Panc1 (cell line): ENCODE measurements around the gene UBAC2. TPM values are rescaled to one million over a fixed set of nuclear protein-coding genes. Genes with fewer than 3 reads are reported as not detected.

Experiments
- ATAC-seq: fragments of 200-7000 bp; cut with Tn5 transposase; 2 replicates; pipeline ENCODE4 v1.9.1; 2020; ENCODE audit warnings: mild to moderate bottlenecking, moderate library complexity
- BruUV-seq: library from RNA; stranded (reverse); fragments of 400-500 nt; replicated peaks from 2 replicates; lab custom pipeline; 2021; lab: Mats Ljungman, UMichigan
- CTCF ChIA-PET: fragments of 300-600 bp; sonication (Branson Sonifier 250); formaldehyde crosslinking; loops from one replicate; lab custom pipeline; 2022; ENCODE audit warnings: antibody characterized with exemption; lab: Charles Lee
- POLR2A ChIA-PET: fragments of 300-600 bp; sonication (Branson Sonifier 250); formaldehyde crosslinking; loops from one replicate; lab custom pipeline; 2022; ENCODE audit warnings: antibody characterized with exemption; lab: Charles Lee
- DNase-seq: peaks from one replicate; pipeline ENCODE4 v3.0.0-alpha.2; 2010; ENCODE audit warnings: low read depth, low spot score
- H3K27ac ChIP-seq: 2 replicates; pipeline ENCODE4 v1.5.1; 2011; ENCODE audit warnings: mild to moderate bottlenecking, low read length, inconsistent platforms
- H3K27me3 ChIP-seq: fragments of 200-500 bp; sonication (Bioruptor generic); 2 replicates; pipeline ENCODE4 v1.6.0; 2014; ENCODE audit warnings: low read length, inconsistent platforms; ENCODE audit not compliant: control insufficient read depth, insufficient read depth
- H3K36me3 ChIP-seq: fragments of 200-500 bp; sonication (Bioruptor generic); 2 replicates; pipeline ENCODE4 v1.5.1; 2014; ENCODE audit warnings: inconsistent platforms, mild to moderate bottlenecking, low read length, moderate library complexity; ENCODE audit not compliant: control insufficient read depth, insufficient read depth
- H3K4me1 ChIP-seq: 2 replicates; pipeline ENCODE4 v1.5.1; 2011; ENCODE audit warnings: inconsistent platforms, mild to moderate bottlenecking, low read length, moderate library complexity; ENCODE audit not compliant: control insufficient read depth, insufficient read depth
- H3K4me3 ChIP-seq, 2 experiments: 2 replicates each; pipeline ENCODE4 v1.5.1; 2011 to 2012; ENCODE audit warnings: low read depth in 2 of 2, low read length in 2 of 2, mild to moderate bottlenecking in 2 of 2, inconsistent platforms in 1 of 2, moderate library complexity in 1 of 2
- H3K9me3 ChIP-seq: fragments of 200-500 bp; sonication (Bioruptor generic); 2 replicates; pipeline ENCODE4 v1.5.1; 2014; ENCODE audit warnings: low read depth, mild to moderate bottlenecking, inconsistent platforms, low read length, moderate library complexity; ENCODE audit not compliant: control insufficient read depth, insufficient read depth
- CTCF ChIP-seq: fragments of 450-650 bp; IDR thresholded peaks from 2 replicates; pipeline ENCODE4 v1.5.1; 2017; ENCODE audit warnings: mild to moderate bottlenecking
- POLR2AphosphoS5 ChIP-seq: IDR thresholded peaks from 2 replicates; pipeline ENCODE4 v1.6.1; 2012; ENCODE audit warnings: mild to moderate bottlenecking, low read depth, low read length, moderate library complexity
- REST ChIP-seq, 2 experiments: IDR thresholded peaks; 2 replicates each; pipeline ENCODE4 v1.6.1; 2011 to 2012; ENCODE audit warnings: low read depth in 2 of 2, control low read depth in 1 of 2, low read length in 1 of 2, mild to moderate bottlenecking in 1 of 2, moderate library complexity in 1 of 2; ENCODE audit not compliant: insufficient read depth in 1 of 2
- SIN3A ChIP-seq: IDR thresholded peaks from 2 replicates; pipeline ENCODE4 v1.6.1; 2012; ENCODE audit warnings: low read depth, mild to moderate bottlenecking, low read length, moderate library complexity, borderline replicate concordance; ENCODE audit not compliant: insufficient read depth
- TCF7L2 ChIP-seq: IDR thresholded peaks from 2 replicates; pipeline ENCODE4 v1.6.1; 2011; ENCODE audit warnings: mild to moderate bottlenecking, low read depth, low read length, inconsistent platforms
- in situ Hi-C: cut with HindIII; loops from 2 replicates; pipeline ENCODE4 v1.10.0; 2016; ENCODE audit warnings: low sequenced_read_pairs, low pct_unique_long_range_greater_than_20kb
- intact Hi-C: fragments of 100-400 bp; cut with micrococcal nuclease; formaldehyde crosslinking; loops from one replicate; pipeline ENCODE4 v1.10.0; 2022; ENCODE audit not compliant: unreplicated experiment
- total RNA-seq: library from RNA; stranded (reverse); gene quantifications from one replicate; pipeline ENCODE4 v1.2.1, GENCODE V29; 2021; ENCODE audit not compliant: unreplicated experiment

UBAC2 gene
- total RNA-seq, 1 experiment from 2014 or later, result 40.8 TPM

GRCh38 chr13:99266827-99267226, 66.2 kb downstream of the UBAC2 start:
- H3K27me3 ChIP-seq, result no peaks in the 10 kb centered on the region
- TF ChIP-seq SIN3A, result no peak
- no peak for TF ChIP-seq POLR2AphosphoS5
- no peak for TF ChIP-seq TCF7L2
- no peak for TF ChIP-seq REST (IDR thresholded peaks at IDR 0.05; ENCODE audit: insufficient read depth in 1 of 2, low read depth in 2 of 2, low read length in 1 of 2)
- TF ChIP-seq CTCF, result no peak
- H3K36me3 ChIP-seq, result no peaks in the 10 kb centered on the region
- in situ Hi-C loops, result no loop called here
- BruUV-seq, result no TSS peak
- CTCF ChIA-PET, result interaction anchor here (0.7 kb wide), 2 partner anchors 14 to 274 kb away, joined by 3 read pairs; no protein-coding TSS in a partner anchor
- intact Hi-C loops, result loop anchor here (5.0 kb wide), 2 partner anchors 75 to 90 kb away; no protein-coding TSS in a partner anchor
- ATAC-seq (no peak), DNase-seq (no peak)
- POLR2A ChIA-PET, result no interaction called here
- no peaks in the 10 kb centered on the region for H3K9me3 ChIP-seq
- H3K4me1 ChIP-seq, result no peaks in the 10 kb centered on the region
- no peak overlapping the region for H3K27ac ChIP-seq
- no peak overlapping the region for H3K4me3 ChIP-seq

- no peak for TF ChIP-seq REST (IDR thresholded peaks at IDR 0.05; ENCODE audit: insufficient read depth in 1 of 2, low read depth in 2 of 2, low read length in 1 of 2)
- TF ChIP-seq CTCF, result no peak
- no peak for TF ChIP-seq POLR2AphosphoS5
- no peak for TF ChIP-seq SIN3A
- TF ChIP-seq TCF7L2, result no peak
- Histone ChIP-seq H3K9me3 (no peaks in the 10 kb centered on the region), H3K36me3 (no peaks in the 10 kb centered on the region), H3K4me3 (no peak overlapping the region), H3K27me3 (no peaks in the 10 kb centered on the region), H3K27ac (no peak overlapping the region), H3K4me1 (no peaks in the 10 kb centered on the region)
- CTCF ChIA-PET, result no interaction called here
- POLR2A ChIA-PET, result no interaction called here
- intact Hi-C loops (loop anchor here (2.0 to 5.0 kb wide), 3 partner anchors 76 to 169 kb away; no protein-coding TSS in a partner anchor), in situ Hi-C loops (no loop called here)
- BruUV-seq, result no TSS peak
- DNase-seq (no peak), ATAC-seq (no peak)
Observed at GRCh38 chr13:99267927-99268326, 67.3 kb downstream of the UBAC2 start.
